Subcutaneous abdominal adipose tissue (tissue), 5 donors: ENCODE data around the gene LASP1.
A peak's percentile ranks its signal among the peaks of the same experiment; 100 is the strongest.

Source experiments
- H3K27ac ChIP-seq: one replicate; pipeline ENCODE4 v1.7.0; 2013; ENCODE audit warnings: low read depth, mild to moderate bottlenecking, inconsistent platforms, low read length, moderate library complexity
- H3K27me3 ChIP-seq, 5 donors: one replicate each; pipeline ENCODE4 v1.7.0; 2013; ENCODE audit warnings: low read length in 5 of 5, inconsistent platforms in 1 of 5; ENCODE audit not compliant: control insufficient read depth in 5 of 5, insufficient read depth in 4 of 5
- H3K36me3 ChIP-seq, 5 donors: one replicate each; pipeline ENCODE4 v1.7.0; 2013; ENCODE audit warnings: low read length in 5 of 5; ENCODE audit not compliant: control insufficient read depth in 5 of 5, insufficient read depth in 5 of 5
- H3K4me1 ChIP-seq, 5 donors: one replicate each; pipeline ENCODE4 v1.7.0; 2013; ENCODE audit warnings: low read length in 5 of 5, mild to moderate bottlenecking in 3 of 5, moderate library complexity in 1 of 5; ENCODE audit not compliant: control insufficient read depth in 5 of 5, insufficient read depth in 5 of 5
- H3K4me3 ChIP-seq, 5 donors: one replicate each; pipeline ENCODE4 v1.7.0; 2013; ENCODE audit warnings: low read length in 5 of 5, low read depth in 1 of 5
- H3K9ac ChIP-seq, 5 donors: one replicate each; pipeline ENCODE4 v1.7.0; 2013; ENCODE audit warnings: low read length in 5 of 5, mild to moderate bottlenecking in 4 of 5, moderate library complexity in 3 of 5
- H3K9me3 ChIP-seq, 5 donors: one replicate each; pipeline ENCODE4 v1.7.0; 2013; ENCODE audit warnings: low read length in 5 of 5; ENCODE audit not compliant: control insufficient read depth in 5 of 5
- donor health status: healthy.
- donor health status: healthy.
- donor health status: healthy.
- donor health status: healthy.
- donor health status: healthy.

The LASP1 gene

GRCh38 chr17:38958326-38958725, 88.5 kb downstream of the LASP1 start:
- no peak overlapping the region for H3K27ac ChIP-seq
- H3K27me3 ChIP-seq = no peaks in the 10 kb centered on the region
- no peaks in the 10 kb centered on the region for H3K36me3 ChIP-seq
- no peaks in the 10 kb centered on the region for H3K9me3 ChIP-seq
- no peak overlapping the region for H3K4me3 ChIP-seq
- no peak overlapping the region for H3K9ac ChIP-seq
- H3K4me1 ChIP-seq = no peaks in the 10 kb centered on the region

- no peak overlapping the region for H3K27ac ChIP-seq
- H3K27me3 ChIP-seq = no peaks in the 10 kb centered on the region
- H3K4me1 ChIP-seq = no peaks in the 10 kb centered on the region
- H3K36me3 ChIP-seq = no peaks in the 10 kb centered on the region
- H3K9me3 ChIP-seq = no peaks in the 10 kb centered on the region
- no peak overlapping the region for H3K9ac ChIP-seq
- H3K4me3 ChIP-seq = no peak overlapping the region
These were observed 88.9 kb downstream of the LASP1 start for GRCh38 chr17:38958756-38959155.

- Histone ChIP-seq H3K4me3 (no peak overlapping the region), H3K27ac (no peak overlapping the region)
These were observed 89.7 kb downstream of the LASP1 start for GRCh38 chr17:38959508-38959907.

GRCh38 chr17:38960402-38960801, 90.5 kb downstream of the LASP1 start:
- H3K4me1 ChIP-seq = no peaks in the 10 kb centered on the region
- no peaks in the 10 kb centered on the region for H3K36me3 ChIP-seq

More at GRCh38 chr17:38959508-38959907, 89.7 kb downstream of the LASP1 start:
- Histone ChIP-seq H3K27me3 (no peaks in the 10 kb centered on the region), H3K36me3 (no peaks in the 10 kb centered on the region), H3K9me3 (no peaks in the 10 kb centered on the region), H3K4me1 (no peaks in the 10 kb centered on the region), H3K9ac (no peak overlapping the region)

GRCh38 chr17:38961413-38961812, 91.6 kb downstream of the LASP1 start:
- H3K9ac ChIP-seq = no peak overlapping the region
- H3K27me3 ChIP-seq = no peaks in the 10 kb centered on the region
- no peaks in the 10 kb centered on the region for H3K36me3 ChIP-seq
- H3K9me3 ChIP-seq = no peaks in the 10 kb centered on the region
- no peaks in the 10 kb centered on the region for H3K4me1 ChIP-seq
- H3K27ac ChIP-seq = no peak overlapping the region
- H3K4me3 ChIP-seq = no peak overlapping the region

More at GRCh38 chr17:38960402-38960801, 90.5 kb downstream of the LASP1 start:
- Histone ChIP-seq H3K4me3 (no peak overlapping the region), H3K27me3 (no peaks in the 10 kb centered on the region), H3K9me3 (no peaks in the 10 kb centered on the region), H3K27ac (no peak overlapping the region), H3K9ac (no peak overlapping the region)

- Histone ChIP-seq H3K9ac (peak within 1 kb of the TSS; percentile 73 to 84 (median 78)), H3K4me3 (peak within 1 kb of the TSS; percentile 58 to 66 (median 63)), H3K4me1 (peaks cover 0 to 10% (median 8%) of the 10 kb centered on the region in 5 donors), H3K36me3 (no peaks in the 10 kb centered on the region), H3K27me3 (no peaks in the 10 kb centered on the region), H3K27ac (peak within 1 kb of the TSS; percentile 90), H3K9me3 (no peaks in the 10 kb centered on the region)
These were observed 97.5 kb downstream of the LASP1 start, which contains the start of gene FBXO47 for GRCh38 chr17:38967290-38967738. Gene FBXO47 (minus strand): TSS chr17:38967403. CDS start chr17:38963025, 4,378 bp downstream.

GRCh38 chr17:38969281-38969680, 99.4 kb downstream of the LASP1 start:
- Histone ChIP-seq H3K9ac (no peak overlapping the region), H3K4me3 (no peak overlapping the region), H3K27ac (no peak overlapping the region), H3K4me1 (peaks cover 0 to 10% (median 8%) of the 10 kb centered on the region in 5 donors), H3K36me3 (no peaks in the 10 kb centered on the region), H3K9me3 (no peaks in the 10 kb centered on the region), H3K27me3 (no peaks in the 10 kb centered on the region)

GRCh38 chr17:38970128-38970527, 100.3 kb downstream of the LASP1 start:
- H3K9me3 ChIP-seq = no peaks in the 10 kb centered on the region
- peaks cover 0 to 10% (median 8%) of the 10 kb centered on the region in 5 donors for H3K4me1 ChIP-seq
- no peaks in the 10 kb centered on the region for H3K36me3 ChIP-seq
- H3K4me3 ChIP-seq = no peak overlapping the region
- H3K27ac ChIP-seq = no peak overlapping the region
- no peaks in the 10 kb centered on the region for H3K27me3 ChIP-seq
- H3K9ac ChIP-seq = no peak overlapping the region

- H3K4me3 ChIP-seq = no peak overlapping the region
These were observed 100.9 kb downstream of the LASP1 start for GRCh38 chr17:38970804-38971203.

More at GRCh38 chr17:38970804-38971203, 100.9 kb downstream of the LASP1 start:
- Histone ChIP-seq H3K27me3 (no peaks in the 10 kb centered on the region), H3K36me3 (no peaks in the 10 kb centered on the region), H3K9me3 (no peaks in the 10 kb centered on the region), H3K9ac (no peak overlapping the region), H3K27ac (no peak overlapping the region), H3K4me1 (peaks cover 0 to 10% (median 8%) of the 10 kb centered on the region in 5 donors)
